AG04449 (cell line): ENCODE results near the gene SFMBT1.

Experiments
- CTCF ChIA-PET: fragments of 350-600 bp; formaldehyde crosslinking; extraction: SDS; loops from one replicate; lab custom pipeline; 2021; ENCODE audit warnings: antibody characterized with exemption; lab: Yijun Ruan, JAX
- POLR2A ChIA-PET: fragments of 400-600, 350-600 bp; formaldehyde crosslinking; extraction: SDS; loops from one replicate; lab custom pipeline; 2020; ENCODE audit warnings: antibody characterized with exemption, inconsistent platforms; lab: Yijun Ruan, JAX
- DNase-seq: peaks from one replicate; pipeline ENCODE4 v3.0.0-alpha.2; 2010; ENCODE audit warnings: low read depth, low spot score
- H3K4me3 ChIP-seq: 2 replicates; pipeline ENCODE4 v1.5.1; 2011; ENCODE audit warnings: low read depth, mild to moderate bottlenecking, control low read depth, low read length
- CTCF ChIP-seq: IDR thresholded peaks from one replicate; pipeline ENCODE4 v1.5.1; 2011; ENCODE audit warnings: mild to moderate bottlenecking, moderate library complexity, low read length, control low read depth, inconsistent platforms; ENCODE audit not compliant: insufficient read depth; ENCODE audit errors: missing control alignments

SFMBT1 gene

GRCh38 chr3:53024315-53024714 lies 21.6 kb downstream of the SFMBT1 start:
- TF ChIP-seq CTCF, result no peak

GRCh38 chr3:53023072-53023823 lies 22.6 kb downstream of the SFMBT1 start:
- no peak for DNase-seq
- no peak for TF ChIP-seq CTCF
- no peak overlapping the region for H3K4me3 ChIP-seq
- POLR2A ChIA-PET, result no interaction called here
- CTCF ChIA-PET, result interaction anchor here (0.9 to 1.1 kb wide), 3 partner anchors 13 to 49 kb away, joined by 3 read pairs; no protein-coding TSS in a partner anchor

More at GRCh38 chr3:53024315-53024714, 21.6 kb downstream of the SFMBT1 start:
- ChIA-PET CTCF (no interaction called here), POLR2A (no interaction called here)
- DNase-seq, result no peak
- H3K4me3 ChIP-seq, result no peak overlapping the region

- DNase-seq, result no peak
- POLR2A ChIA-PET, result no interaction called here
- TF ChIP-seq CTCF, result no peak
- no peak overlapping the region for H3K4me3 ChIP-seq
- CTCF ChIA-PET, result interaction anchor here (0.9 to 1.1 kb wide), 3 partner anchors 13 to 50 kb away, joined by 3 read pairs; no protein-coding TSS in a partner anchor
Measured at GRCh38 chr3:53022647-53023046, 23.2 kb downstream of the SFMBT1 start.

GRCh38 chr3:53016236-53016635 lies 29.6 kb downstream of the SFMBT1 start:
- TF ChIP-seq CTCF, result no peak
- ChIA-PET CTCF (no interaction called here), POLR2A (no interaction called here)
- no peak for DNase-seq
- no peak overlapping the region for H3K4me3 ChIP-seq

GRCh38 chr3:53011324-53011723 lies 34.5 kb downstream of the SFMBT1 start:
- TF ChIP-seq CTCF, result no peak
- POLR2A ChIA-PET, result no interaction called here

GRCh38 chr3:53009826-53010539 lies 35.9 kb downstream of the SFMBT1 start:
- DNase-seq, result no peak
- no peak for TF ChIP-seq CTCF
- CTCF ChIA-PET, result interaction anchor here (1.0 to 1.1 kb wide), 2 partner anchors 13 to 39 kb away, joined by 3 read pairs; no protein-coding TSS in a partner anchor
- H3K4me3 ChIP-seq, result no peak overlapping the region
- POLR2A ChIA-PET, result no interaction called here

More at GRCh38 chr3:53011324-53011723, 34.5 kb downstream of the SFMBT1 start:
- DNase-seq, result no peak
- no peak overlapping the region for H3K4me3 ChIP-seq
- CTCF ChIA-PET, result no interaction called here
